GM18526 (cell line): ENCODE results near the gene DHX29.

Source experiments
- POLR2A ChIP-seq: IDR thresholded peaks from 3 replicates; pipeline ENCODE4 v1.6.1; 2011; ENCODE audit not compliant: insufficient read length; ENCODE audit errors: extremely low read depth

DHX29 gene

DNA sequence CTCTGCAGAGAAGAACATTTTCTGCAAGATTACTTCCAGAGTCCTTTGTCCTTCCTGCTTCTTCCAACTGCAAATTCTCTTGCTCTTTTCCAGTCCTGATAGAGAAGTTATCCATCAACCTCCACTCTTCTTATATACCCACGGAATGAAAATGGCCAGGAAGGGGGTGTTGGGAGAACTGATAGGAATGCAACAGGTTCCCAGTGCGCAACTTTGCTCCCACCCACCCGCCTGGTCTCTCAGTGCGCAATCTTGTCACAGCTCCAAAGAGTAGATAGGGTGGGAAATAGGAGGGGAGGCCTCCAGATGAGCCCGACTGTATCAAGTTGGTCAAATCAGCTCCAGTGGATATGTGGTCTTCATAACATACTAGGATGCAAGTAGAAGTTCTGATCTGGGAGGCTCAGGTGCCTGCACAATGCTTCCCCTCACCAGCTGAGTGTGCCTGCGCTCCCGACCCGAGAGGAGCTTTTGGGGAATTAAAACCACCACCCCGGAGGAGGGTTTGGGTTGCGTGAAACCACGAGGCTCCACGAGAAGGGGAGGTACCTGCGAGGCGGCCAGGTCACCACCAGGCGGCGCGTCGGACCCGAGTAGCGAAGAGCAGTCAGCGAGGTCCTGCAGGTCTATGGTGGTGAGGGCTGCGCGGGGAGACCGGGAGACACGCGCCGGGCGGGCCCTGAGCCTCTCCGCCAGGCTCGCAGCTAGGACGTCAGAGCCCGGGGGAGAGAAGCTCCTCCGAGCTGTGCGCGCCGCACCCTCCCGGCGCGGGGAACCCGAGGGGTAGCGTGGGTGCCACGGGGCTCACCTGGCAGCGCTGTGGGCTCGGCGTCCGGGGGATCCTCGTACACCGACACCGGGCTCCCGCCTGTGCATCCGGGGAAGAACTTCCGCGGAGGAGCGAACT is 81.2 kb downstream of the DHX29 start:
- no peak for TF ChIP-seq POLR2A

DNA sequence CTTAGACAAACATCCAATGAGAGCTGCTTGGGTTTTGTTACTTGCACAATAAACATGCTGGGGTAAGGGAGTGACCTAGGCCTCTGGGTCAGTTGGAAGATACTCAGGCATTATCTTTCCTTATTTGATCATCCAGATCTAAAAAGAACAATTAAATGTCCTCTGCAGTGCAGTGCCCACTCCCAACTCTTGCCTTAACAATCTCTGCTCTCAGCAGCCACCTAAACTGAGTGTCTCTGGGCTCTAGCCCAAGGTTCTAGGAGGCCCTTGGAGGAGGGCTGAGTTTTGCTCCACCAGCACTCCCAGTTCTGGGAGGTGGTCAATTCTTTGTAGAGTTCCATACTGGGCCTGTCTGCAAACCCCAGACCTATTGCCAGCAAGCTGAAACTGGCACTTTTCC is 82.1 kb downstream of the DHX29 start:
- TF ChIP-seq POLR2A = no peak

DNA sequence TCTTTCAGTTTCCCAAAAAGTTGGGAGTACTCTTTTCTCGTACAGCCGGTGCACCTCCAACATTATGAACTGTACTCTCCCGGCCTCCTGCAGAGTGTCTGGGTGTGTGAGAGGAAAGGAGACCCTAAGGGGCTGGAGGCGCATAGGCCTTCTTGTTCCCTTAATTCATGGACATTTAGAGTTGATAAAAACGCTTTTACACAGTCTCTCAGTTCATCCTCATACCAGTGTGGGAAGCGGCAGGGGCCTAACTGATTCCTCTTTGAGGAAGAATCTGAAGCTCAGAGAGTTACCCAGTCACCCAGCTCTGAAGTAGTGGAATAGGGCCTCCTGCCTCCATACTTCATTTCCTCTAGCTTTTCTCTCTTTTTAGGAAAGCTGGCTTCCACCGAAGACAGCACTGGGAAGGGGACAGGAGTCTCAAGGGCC is 83.7 kb downstream of the DHX29 start:
- TF ChIP-seq POLR2A = no peak

DNA sequence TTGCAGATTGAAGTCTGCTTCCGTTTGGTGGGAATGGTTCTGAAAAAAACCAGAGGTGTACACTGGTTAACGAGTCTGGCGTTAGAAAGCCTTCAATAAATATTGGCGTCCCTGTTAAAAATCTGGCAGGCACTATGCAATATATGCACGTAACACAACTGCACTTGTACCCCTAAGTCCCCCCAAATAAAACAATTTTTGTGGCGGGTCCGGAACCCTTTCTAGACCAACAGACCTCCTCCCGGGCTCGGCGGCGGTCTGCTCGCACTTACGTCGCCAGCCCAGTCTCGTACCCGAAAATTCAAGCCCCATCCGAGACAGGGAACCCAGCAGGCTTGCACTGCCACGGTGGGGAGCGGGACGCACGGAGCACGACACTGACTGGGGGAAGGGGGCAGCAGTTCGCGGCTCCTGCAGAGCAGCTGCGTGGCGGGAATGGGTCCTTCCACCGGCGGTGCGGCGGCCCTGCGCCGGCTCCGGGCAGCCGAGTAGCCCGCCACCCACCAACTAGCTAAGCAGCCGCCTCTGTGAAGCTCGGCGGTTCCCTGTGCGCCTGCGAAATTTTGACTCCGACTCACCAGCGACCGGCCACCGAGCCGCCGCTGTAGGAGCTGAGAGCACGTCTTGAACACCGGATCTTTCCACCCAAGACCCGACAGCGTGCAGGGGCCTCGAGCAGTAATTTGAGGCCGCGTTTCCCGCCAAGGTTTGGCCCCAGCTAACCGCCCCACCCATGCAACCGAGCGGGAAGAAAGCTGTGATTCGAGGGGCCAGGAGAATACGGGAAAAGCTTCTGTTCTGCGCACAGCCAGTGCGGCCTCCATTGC is 84.3 kb downstream of the DHX29 start:
- TF ChIP-seq POLR2A = no peak

DNA sequence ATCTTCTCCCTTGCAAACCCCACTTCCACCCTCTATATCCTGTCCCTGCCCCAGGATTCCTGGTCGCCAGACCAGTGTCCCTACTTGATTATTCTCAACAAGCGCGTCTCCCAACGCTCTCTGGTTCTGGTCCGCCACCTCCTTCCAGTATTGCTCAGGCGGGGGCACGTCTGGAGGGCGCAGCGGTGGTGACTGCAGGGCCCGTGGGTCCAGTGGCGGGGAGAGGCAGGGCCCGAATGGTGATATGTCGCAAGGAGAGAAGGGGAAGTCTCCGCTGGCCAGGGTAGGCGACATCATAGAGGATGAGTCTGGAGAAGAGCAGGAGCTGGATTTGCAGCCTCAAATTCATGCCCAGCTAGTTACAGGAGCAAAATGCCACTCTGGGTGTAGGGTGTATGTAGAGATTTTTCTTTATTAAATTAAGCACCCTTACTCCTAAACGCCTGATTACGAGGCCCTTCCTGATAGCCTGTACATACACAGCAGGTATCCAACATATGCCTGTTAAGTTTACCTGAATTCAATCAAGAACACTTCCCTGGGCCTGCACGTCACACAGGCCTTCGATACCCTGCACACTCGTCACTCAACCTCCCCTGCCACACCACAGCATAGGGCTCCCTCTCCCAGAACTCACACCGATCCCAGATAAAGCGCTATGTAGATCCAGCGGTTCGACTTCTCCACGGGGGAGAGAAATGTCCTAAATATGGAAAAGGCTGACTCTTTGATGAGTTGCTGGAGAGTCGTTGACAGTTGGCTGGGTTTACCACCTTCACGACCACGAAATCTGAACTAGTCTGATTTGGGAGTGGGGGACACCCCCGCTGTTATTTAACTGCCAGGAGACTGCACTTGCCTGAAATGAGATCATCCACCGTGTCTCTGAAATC is 85.2 kb downstream of the DHX29 start:
- no peak for TF ChIP-seq POLR2A

DNA sequence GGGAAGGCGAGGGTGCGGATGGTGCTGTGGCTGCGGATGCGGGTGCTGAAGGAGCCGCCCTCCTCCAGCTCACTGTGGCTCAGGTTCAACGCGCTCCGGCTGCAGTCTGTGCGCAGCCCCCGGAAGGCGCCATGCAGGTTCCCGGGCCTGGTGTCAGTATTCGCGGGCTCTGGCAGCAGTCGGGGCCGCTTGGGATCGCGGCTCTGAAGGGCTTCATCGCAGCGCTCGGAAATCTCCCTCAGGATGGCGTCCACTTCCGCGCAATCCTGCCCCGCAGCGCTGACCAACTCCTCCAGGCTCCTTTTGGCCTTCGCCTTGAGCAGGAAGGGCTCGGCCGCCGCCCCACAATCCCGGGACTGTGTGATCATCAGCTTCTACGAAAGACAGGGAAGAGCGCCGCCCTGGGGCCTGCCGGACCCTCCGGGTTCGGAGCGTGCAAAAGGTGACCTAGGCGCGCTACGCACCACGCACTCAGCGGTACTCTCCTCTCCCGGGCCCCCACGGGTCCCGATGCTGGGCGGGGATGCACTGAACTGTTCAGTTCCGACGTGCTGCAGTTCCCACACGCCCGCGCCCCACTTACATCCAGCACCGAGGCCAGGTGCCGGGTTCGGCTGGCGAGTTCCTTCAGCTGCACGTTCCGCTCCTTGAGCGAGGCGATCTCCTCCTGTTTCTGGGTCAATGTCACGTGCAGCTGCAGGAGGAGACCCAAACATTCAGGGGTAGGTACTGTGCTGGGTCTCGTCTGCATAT is 86.9 kb downstream of the DHX29 start:
- no peak for TF ChIP-seq POLR2A

DNA sequence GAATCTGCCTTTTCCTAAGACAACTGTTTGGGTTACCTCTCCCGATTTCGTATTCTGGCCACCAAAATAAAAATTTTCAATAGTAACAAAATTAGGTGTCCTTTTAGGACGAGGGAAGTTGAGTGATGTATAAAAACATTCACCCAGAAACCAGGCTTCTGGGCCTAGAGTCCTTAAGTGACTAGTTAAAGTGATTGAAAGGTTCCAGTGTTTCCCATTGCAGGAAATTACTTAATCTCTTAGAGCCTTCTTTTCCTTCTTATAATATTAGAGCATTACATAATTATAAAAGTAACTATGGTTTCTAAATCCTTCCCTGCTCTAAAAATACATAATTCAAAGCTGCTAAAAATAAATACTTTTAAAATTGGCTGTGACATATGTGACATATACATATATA is 87.7 kb downstream of the DHX29 start:
- TF ChIP-seq POLR2A = no peak

DNA sequence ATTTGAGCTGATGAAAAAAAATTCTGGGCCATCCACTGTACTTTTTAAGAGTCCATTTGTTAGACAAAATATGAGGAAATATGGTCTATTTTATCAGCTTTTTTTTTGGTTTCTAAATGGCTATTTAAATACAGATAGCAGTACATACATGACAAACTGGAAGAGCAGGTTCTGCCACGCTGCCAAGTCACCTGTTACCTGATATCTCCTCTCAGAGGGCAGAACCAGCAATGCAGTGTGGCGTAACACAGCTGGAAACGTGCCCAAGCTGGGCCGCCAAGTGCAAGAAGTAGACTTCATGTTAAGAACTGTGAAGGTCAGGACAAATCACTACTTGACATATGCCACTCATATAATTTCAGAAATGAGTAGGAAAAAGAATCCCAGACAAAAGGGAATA is 88.5 kb downstream of the DHX29 start:
- no peak for TF ChIP-seq POLR2A

DNA sequence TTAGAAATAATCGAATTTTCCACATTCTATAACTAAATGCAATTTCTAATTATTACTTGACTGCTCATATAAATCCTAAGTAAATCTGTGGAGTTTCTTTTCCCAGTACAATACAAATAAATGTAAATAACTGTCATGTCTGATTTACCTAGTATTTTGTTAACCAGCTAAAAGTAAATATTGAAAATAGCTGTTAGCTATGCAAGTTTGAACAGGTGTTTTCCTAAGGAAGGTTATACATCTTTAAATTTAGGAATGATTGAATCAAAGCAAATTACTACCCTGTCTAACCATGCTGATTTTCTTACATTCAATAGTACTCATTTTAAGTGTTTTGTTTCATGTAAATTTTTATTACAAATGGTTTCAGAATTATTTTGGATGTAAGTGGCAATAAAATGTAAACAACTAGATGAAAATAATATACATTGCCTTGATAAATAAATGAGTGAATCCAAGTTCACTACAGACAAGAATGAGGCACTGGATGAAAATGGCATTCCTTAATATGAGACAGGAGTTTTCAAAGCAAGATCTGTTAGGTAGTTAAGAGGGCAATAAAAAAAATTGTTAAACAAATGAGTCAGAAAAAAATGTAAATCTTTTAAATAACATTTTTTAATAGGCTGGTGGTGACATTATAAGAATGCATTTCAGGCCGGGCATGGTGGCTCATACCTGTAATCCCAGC is 96.2 kb downstream of the DHX29 start:
- TF ChIP-seq POLR2A = no peak
